Lower leg skin (tissue), 4 donors: Measurements from ENCODE around the gene MIA2. TPM values are rescaled to one million over a fixed set of nuclear protein-coding genes. Genes with fewer than 3 reads are reported as not detected.

Experiments used
- DNase-seq, 2 donors: peaks; one replicate each; pipeline ENCODE4 v3.0.0-alpha.2; 2019; ENCODE audit warnings: low spot score in 2 of 2
- H3K4me3 ChIP-seq: fragments of 200-600 bp; sonication (generic); 2 replicates; pipeline ENCODE4 v1.5.1; 2017; ENCODE audit warnings: mild to moderate bottlenecking, low read depth; ENCODE audit not compliant: poor library complexity, severe bottlenecking
- CTCF ChIP-seq, 3 donors: fragments of 450-650 bp; IDR thresholded peaks; one replicate each; pipeline ENCODE4 v1.5.1; 2016; ENCODE audit warnings: antibody characterized with exemption in 3 of 3, mild to moderate bottlenecking in 3 of 3, moderate library complexity in 2 of 3
- POLR2A ChIP-seq, 2 donors: fragments of 450-650 bp; IDR thresholded peaks; one replicate each; pipeline ENCODE4 v1.6.1; 2016 to 2017; ENCODE audit warnings: antibody characterized with exemption in 2 of 2, mild to moderate bottlenecking in 1 of 2, moderate library complexity in 1 of 2
- WGBS, 2 donors: methylation state at CpG; one replicate each; pipeline ENCODE4 v1.1.5; 2018; 5-methylcytosine and 5-hydroxymethylcytosine counted together
- intact Hi-C: fragments of 100-400 bp; cut with DNase I; formaldehyde crosslinking; loops from one replicate; pipeline ENCODE4 v1.15.0; 2023; ENCODE audit warnings: low total_unique reads
- total RNA-seq, 4 donors: library from RNA; depleted of rRNA; stranded (reverse); fragments of >200 nt; gene quantifications; one replicate each; pipeline ENCODE4 v1.1.0, GENCODE V29; 2016

The MIA2 gene
- total RNA-seq, 4 donors from 2014 or later = 14.0 to 19.5 (median 15.8) TPM

- 53 to 66% methylated on average over 2 of the region's 2 CpGs for WGBS, 2 donors
- H3K4me3 ChIP-seq = no peak overlapping the region
- intact Hi-C loops = loop anchor here (10.0 kb wide), 1 partner anchor 330 kb away; the partner anchor contains the start of gene SEC23A
- TF ChIP-seq CTCF (IDR thresholded peaks at IDR 0.05) = no peak
- TF ChIP-seq POLR2A (IDR thresholded peaks at IDR 0.05) = no peak
- no peak for DNase-seq
Measured at GRCh38 chr14:39434401-39434800, 200.7 kb downstream of the MIA2 start.

DNA sequence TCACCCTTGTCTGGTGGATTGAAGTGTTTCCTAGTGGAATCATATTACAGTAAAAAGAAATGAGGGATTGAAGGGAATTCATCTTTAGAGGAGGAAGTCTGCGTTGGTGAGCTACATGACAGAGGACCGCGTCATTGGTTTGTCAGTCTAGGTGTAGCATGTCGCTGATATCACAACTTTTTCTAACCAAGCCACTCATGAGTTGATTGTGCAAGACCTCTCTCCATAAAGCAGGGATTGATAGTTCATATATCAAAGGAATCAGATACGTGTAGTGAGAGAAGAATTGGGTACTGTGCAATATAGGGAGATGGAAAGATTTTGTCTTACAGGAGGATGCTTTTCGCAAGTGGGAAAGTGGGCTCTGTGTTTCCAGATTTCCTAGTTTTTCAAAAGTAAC is 201.5 kb downstream of the MIA2 start:
- TF ChIP-seq POLR2A (IDR thresholded peaks at IDR 0.05) (no peak), CTCF (IDR thresholded peaks at IDR 0.05) (no peak)
- WGBS, 2 donors = 85 to 87% methylated on average over 6 of the region's 6 CpGs
- intact Hi-C loops = loop anchor here (10.0 kb wide), 1 partner anchor 330 kb away; the partner anchor contains the start of gene SEC23A
- no peak for DNase-seq
- H3K4me3 ChIP-seq = no peak overlapping the region

Other genes starting within 250 kb of the MIA2 start
- 10 to 100 TPM; 24.4 to 64.4 (median 41.3) TPM for gene SEC23A, start 130.7 kb upstream of the MIA2 start, total RNA-seq
- gene GEMIN2, start 119.6 kb upstream of the MIA2 start, total RNA-seq = 10 to 100 TPM; 14.8 to 25.7 (median 23.6) TPM
- 10 to 100 TPM; 18.1 to 32.8 (median 24.2) TPM for gene TRAPPC6B, start 63.6 kb upstream of the MIA2 start, total RNA-seq
- 10 to 100 TPM; 15.3 to 31.3 (median 25.8) TPM for gene PNN, start 58.7 kb upstream of the MIA2 start, total RNA-seq
- 10 to 100 TPM; 12.3 to 15.8 (median 13.1) TPM for gene FBXO33, start 198.5 kb downstream of the MIA2 start, total RNA-seq